Keratinocyte (primary cell): Measurements from ENCODE around the gene TGFBR1. TPM values are rescaled to one million over a fixed set of nuclear protein-coding genes. Genes with fewer than 3 reads are reported as not detected.

Source experiments
- DNase-seq: peaks from one replicate; pipeline ENCODE4 v3.0.0-alpha.2; 2011; ENCODE audit warnings: low read depth, missing footprints, low spot score
- FAIRE-seq: peaks from 2 replicates; lab custom pipeline; 2011; peaks lifted over from hg19 to GRCh38; lab: Jason Lieb, UNC
- H2AFZ ChIP-seq: 2 replicates; pipeline ENCODE4 v1.6.0; 2012; ENCODE audit warnings: low read length, control low read depth, inconsistent platforms; ENCODE audit not compliant: control insufficient read depth
- H3K27ac ChIP-seq: 2 replicates; pipeline ENCODE4 v1.5.1; 2011; ENCODE audit warnings: low read length; ENCODE audit not compliant: control insufficient read depth, insufficient read depth
- H3K27me3 ChIP-seq: 3 replicates; pipeline ENCODE4 v1.6.0; 2011; ENCODE audit warnings: low read length; ENCODE audit not compliant: control insufficient read depth, insufficient read depth; ENCODE audit errors: extremely low read depth
- H3K36me3 ChIP-seq, 2 experiments: 2 replicates in 1 of 2; 3 replicates in 1 of 2; pipeline ENCODE4 v1.5.1; 2011; ENCODE audit warnings: low read length in 2 of 2, mild to moderate bottlenecking in 1 of 2; ENCODE audit not compliant: control insufficient read depth in 2 of 2, insufficient read depth in 2 of 2; ENCODE audit errors: extremely low read depth in 1 of 2
- H3K4me1 ChIP-seq: 3 replicates; pipeline ENCODE4 v1.5.1; 2011; ENCODE audit warnings: low read length; ENCODE audit not compliant: control insufficient read depth, insufficient read depth; ENCODE audit errors: extremely low read depth
- H3K4me2 ChIP-seq: 3 replicates; pipeline ENCODE4 v1.6.0; 2011; ENCODE audit warnings: low read depth, low read length; ENCODE audit not compliant: control insufficient read depth, insufficient read depth; ENCODE audit errors: extremely low read depth
- H3K4me3 ChIP-seq, 3 experiments: fragments of 200-600 bp in 1 of 3; sonication (generic) in 1 of 3; 2 replicates in 2 of 3; 3 replicates in 1 of 3; pipeline ENCODE4 v1.5.1; 2011 to 2016; ENCODE audit warnings: low read length in 3 of 3, mild to moderate bottlenecking in 3 of 3, control low read depth in 2 of 3, inconsistent platforms in 1 of 3, low read depth in 1 of 3, mixed read lengths in 1 of 3, mixed run types in 1 of 3, moderate library complexity in 1 of 3; ENCODE audit not compliant: control insufficient read depth in 2 of 3, insufficient read depth in 2 of 3; ENCODE audit errors: extremely low read depth in 1 of 3
- H3K79me2 ChIP-seq: 2 replicates; pipeline ENCODE4 v1.6.0; 2012; ENCODE audit warnings: low read length; ENCODE audit not compliant: control insufficient read depth, insufficient read depth
- H3K9ac ChIP-seq: 3 replicates; pipeline ENCODE4 v1.6.0; 2011; ENCODE audit warnings: low read length; ENCODE audit not compliant: control insufficient read depth, insufficient read depth; ENCODE audit errors: extremely low read depth
- H3K9me1 ChIP-seq: 3 replicates; pipeline ENCODE4 v1.6.0; 2011; ENCODE audit warnings: low read length; ENCODE audit not compliant: control insufficient read depth, insufficient read depth; ENCODE audit errors: extremely low read depth
- H3K9me3 ChIP-seq: 2 replicates; pipeline ENCODE4 v1.5.1; 2012; ENCODE audit warnings: low read depth, low read length; ENCODE audit not compliant: control insufficient read depth
- H4K20me1 ChIP-seq: 3 replicates; pipeline ENCODE4 v1.6.0; 2011; ENCODE audit warnings: low read length; ENCODE audit not compliant: control insufficient read depth, insufficient read depth; ENCODE audit errors: extremely low read depth
- EZH2 ChIP-seq: IDR thresholded peaks from one replicate; pipeline ENCODE4 v1.6.1; 2012; ENCODE audit warnings: inconsistent platforms, mild to moderate bottlenecking, low read length, moderate library complexity
- dilution Hi-C: fragments of 300-500 bp; cut with MboI; formaldehyde crosslinking; loops from one replicate; pipeline ENCODE4 v1.7.0; 2020; ENCODE audit warnings: low sequenced_read_pairs; ENCODE audit not compliant: extremely low pct_ligation_motif_present
- polyA plus RNA-seq, 5 experiments: library from polyadenylated mRNA; depleted of rRNA in 3 of 5; stranded (reverse) in 3 of 5; stranded (forward) in 1 of 5; unstranded in 1 of 5; fragments of >200 nt; gene quantifications; 1 replicate in 1 of 5; 2 replicates in 3 of 5; 3 replicates in 1 of 5; pipeline versions ENCODE4 v1.2.1 to v1.2.3, GENCODE V29; 2011 to 2012; ENCODE audit warnings: missing spikeins in 2 of 5, low read depth in 1 of 5, low replicate concordance in 1 of 5
- TF ChIP-seq, protein P1 (sequence below), 3 experiments: IDR thresholded peaks in 1 of 3; conservative IDR thresholded peaks in 1 of 3; optimal IDR thresholded peaks in 1 of 3; 2 replicates in 2 of 3; 3 replicates in 1 of 3; pipeline versions ENCODE3 to v1.5.1; 2011; ENCODE audit warnings: low read length in 3 of 3, mild to moderate bottlenecking in 3 of 3, moderate library complexity in 2 of 3, control low read depth in 1 of 3, inconsistent platforms in 1 of 3; ENCODE audit not compliant: insufficient read depth in 2 of 3; ENCODE audit errors: extremely low read depth in 1 of 3

TGFBR1 gene
- polyA plus RNA-seq, 1 donor (not counting 4 experiments of a cell fraction or from before 2014, with no cell fraction given): 55.0 TPM

DNA sequence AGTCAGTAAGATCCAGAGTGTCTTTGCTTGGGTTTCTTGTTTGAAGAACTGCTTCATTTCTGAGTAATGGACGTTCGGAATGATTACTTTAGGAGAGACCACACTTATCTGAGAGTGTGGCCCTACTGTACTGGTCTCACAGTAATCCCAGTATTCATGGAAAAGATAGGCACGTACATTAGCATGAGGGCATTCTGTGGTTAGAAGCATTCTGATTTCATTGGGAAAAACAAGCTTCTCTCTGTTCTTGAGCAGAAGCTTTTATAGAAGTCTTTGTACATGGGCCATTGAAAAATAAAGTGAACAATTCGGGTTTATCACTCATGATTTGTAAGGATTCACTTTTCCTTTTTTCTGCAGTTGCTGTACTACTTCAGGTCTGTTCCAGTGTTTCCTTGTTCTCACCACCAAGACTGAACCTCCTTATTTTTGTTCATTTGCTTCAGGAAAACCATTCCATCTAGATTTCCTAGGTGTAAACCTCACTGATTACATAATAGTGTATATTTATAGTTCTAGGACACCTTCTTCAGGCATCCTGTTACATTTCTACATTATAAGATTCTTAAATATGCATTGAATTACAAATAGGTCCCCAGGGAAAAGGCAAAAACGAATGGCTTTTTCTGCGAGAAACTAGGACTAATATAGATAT lies 10.1 kb downstream of the TGFBR1 start:
- DNase-seq: no peak
- Histone ChIP-seq H3K4me2 (peak overlapping the region; percentile 2), H2AFZ (no peak overlapping the region), H3K27ac (no peak overlapping the region), H3K27me3 (no peaks in the 10 kb centered on the region), H3K36me3 (peaks cover 2 to 5% of the 10 kb centered on the region in 2 experiments), H3K4me3 (no peak overlapping the region), H3K9ac (no peak overlapping the region), H3K9me1 (no peaks in the 10 kb centered on the region), H3K4me1 (peaks cover 45% of the 10 kb centered on the region), H3K9me3 (no peaks in the 10 kb centered on the region), H3K79me2 (peaks cover 81% of the 10 kb centered on the region), H4K20me1 (peaks cover 2% of the 10 kb centered on the region)
- TF ChIP-seq EZH2: no peak
- TF ChIP-seq, protein P1, sequence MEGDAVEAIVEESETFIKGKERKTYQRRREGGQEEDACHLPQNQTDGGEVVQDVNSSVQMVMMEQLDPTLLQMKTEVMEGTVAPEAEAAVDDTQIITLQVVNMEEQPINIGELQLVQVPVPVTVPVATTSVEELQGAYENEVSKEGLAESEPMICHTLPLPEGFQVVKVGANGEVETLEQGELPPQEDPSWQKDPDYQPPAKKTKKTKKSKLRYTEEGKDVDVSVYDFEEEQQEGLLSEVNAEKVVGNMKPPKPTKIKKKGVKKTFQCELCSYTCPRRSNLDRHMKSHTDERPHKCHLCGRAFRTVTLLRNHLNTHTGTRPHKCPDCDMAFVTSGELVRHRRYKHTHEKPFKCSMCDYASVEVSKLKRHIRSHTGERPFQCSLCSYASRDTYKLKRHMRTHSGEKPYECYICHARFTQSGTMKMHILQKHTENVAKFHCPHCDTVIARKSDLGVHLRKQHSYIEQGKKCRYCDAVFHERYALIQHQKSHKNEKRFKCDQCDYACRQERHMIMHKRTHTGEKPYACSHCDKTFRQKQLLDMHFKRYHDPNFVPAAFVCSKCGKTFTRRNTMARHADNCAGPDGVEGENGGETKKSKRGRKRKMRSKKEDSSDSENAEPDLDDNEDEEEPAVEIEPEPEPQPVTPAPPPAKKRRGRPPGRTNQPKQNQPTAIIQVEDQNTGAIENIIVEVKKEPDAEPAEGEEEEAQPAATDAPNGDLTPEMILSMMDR (optimal IDR thresholded peaks at IDR 0.05 in 1 of 3, IDR thresholded peaks at IDR 0.05 in 1 of 3, conservative IDR thresholded peaks at IDR 0.05 in 1 of 3; ENCODE audit: extremely low read depth in 1 of 3, insufficient read depth in 2 of 3, low read length in 3 of 3): no peak
- FAIRE-seq: no peak
- dilution Hi-C loops: no loop called here

- Histone ChIP-seq H3K4me3 (no peak overlapping the region), H2AFZ (no peak overlapping the region), H3K27me3 (no peaks in the 10 kb centered on the region), H3K4me1 (peaks cover 50% of the 10 kb centered on the region), H4K20me1 (peaks cover 2% of the 10 kb centered on the region), H3K79me2 (peaks cover 83% of the 10 kb centered on the region), H3K36me3 (peaks cover 0 to 2% of the 10 kb centered on the region in 2 experiments), H3K9ac (no peak overlapping the region), H3K4me2 (peak overlapping the region; percentile 52), H3K9me3 (no peaks in the 10 kb centered on the region), H3K27ac (peak overlapping the region; percentile 47), H3K9me1 (no peaks in the 10 kb centered on the region)
- peak; percentile 59 for FAIRE-seq
- no peak for DNase-seq
- TF ChIP-seq, protein P1 (optimal IDR thresholded peaks at IDR 0.05 in 1 of 3, IDR thresholded peaks at IDR 0.05 in 1 of 3, conservative IDR thresholded peaks at IDR 0.05 in 1 of 3; ENCODE audit: extremely low read depth in 1 of 3, insufficient read depth in 2 of 3, low read length in 3 of 3): no peak
- TF ChIP-seq EZH2: no peak
- dilution Hi-C loops: no loop called here
Observed at GRCh38 chr9:99116003-99116411, 11.1 kb downstream of the TGFBR1 start.
